Endothelial cell of umbilical vein (primary cell): ENCODE measurements around the gene FBN3. TPM values are rescaled to one million over a fixed set of nuclear protein-coding genes. Genes with fewer than 3 reads are reported as not detected.
"Not testable (repeated sequence)": the region's sequence is repeated elsewhere in the genome, so short reads cannot be mapped to it uniquely, and the experiment has no call there.

Experiments used
- BruUV-seq: library from RNA; stranded (reverse); fragments of 400-500 nt; replicated peaks from 2 replicates; lab custom pipeline; 2021; lab: Mats Ljungman, UMichigan
- CTCF ChIA-PET: fragments of 300-600, 350-600 bp; sonication (Branson Sonifier 250); formaldehyde crosslinking; loops from one replicate; lab custom pipeline; 2021; ENCODE audit warnings: antibody characterized with exemption, inconsistent platforms; lab: Charles Lee
- POLR2A ChIA-PET: fragments of 300-600, 350-600 bp; sonication (Branson Sonifier 250); formaldehyde crosslinking; loops from one replicate; lab custom pipeline; 2021; ENCODE audit warnings: antibody characterized with exemption, inconsistent platforms; lab: Charles Lee
- DNase-seq: peaks from one replicate; pipeline ENCODE4 v3.0.0-alpha.2; 2011; ENCODE audit warnings: low read depth, low spot score
- FAIRE-seq: peaks from 2 replicates; lab custom pipeline; 2011; peaks lifted over from hg19 to GRCh38; lab: Jason Lieb, UNC
- H2AFZ ChIP-seq: 2 replicates; pipeline ENCODE4 v1.6.0; 2012; ENCODE audit warnings: low read depth, low read length, control low read depth, inconsistent platforms
- H3K27ac ChIP-seq: 2 replicates; pipeline ENCODE4 v1.5.1; 2011; ENCODE audit warnings: low read depth, mild to moderate bottlenecking, control low read depth, low read length, moderate library complexity; ENCODE audit not compliant: insufficient read depth
- H3K27me3 ChIP-seq, 2 experiments: 2 replicates each; pipeline versions ENCODE4 v1.6.0 to v1.6.1; 2011; ENCODE audit warnings: low read length in 2 of 2, mixed read lengths in 1 of 2; ENCODE audit not compliant: control insufficient read depth in 2 of 2, insufficient read depth in 2 of 2
- H3K36me3 ChIP-seq, 2 experiments: 2 replicates in 1 of 2; 3 replicates in 1 of 2; pipeline ENCODE4 v1.5.1; 2011; ENCODE audit warnings: low read length in 2 of 2, mild to moderate bottlenecking in 1 of 2, moderate library complexity in 1 of 2; ENCODE audit not compliant: control insufficient read depth in 2 of 2, insufficient read depth in 2 of 2; ENCODE audit errors: extremely low read depth in 1 of 2
- H3K4me1 ChIP-seq: 3 replicates; pipeline ENCODE4 v1.5.1; 2011; ENCODE audit warnings: mild to moderate bottlenecking, low read length; ENCODE audit not compliant: control insufficient read depth, insufficient read depth; ENCODE audit errors: extremely low read depth
- H3K4me2 ChIP-seq: 2 replicates; pipeline ENCODE4 v1.6.1; 2011; ENCODE audit warnings: low read length, control low read depth, mixed read lengths; ENCODE audit not compliant: insufficient read depth
- H3K4me3 ChIP-seq, 3 experiments: fragments of 200-600 bp in 1 of 3; sonication (generic), shearing (Covaris generic) in 1 of 3; replicated peaks in 1 of 3; 2 replicates each; pipeline ENCODE4 v1.5.1; 2011 to 2016; ENCODE audit warnings: control low read depth in 3 of 3, low read length in 3 of 3, mild to moderate bottlenecking in 2 of 3, inconsistent platforms in 1 of 3, low read depth in 1 of 3, moderate library complexity in 1 of 3; ENCODE audit not compliant: insufficient read depth in 1 of 3
- H3K79me2 ChIP-seq: 2 replicates; pipeline ENCODE4 v1.6.0; 2012; ENCODE audit warnings: low read length, inconsistent platforms; ENCODE audit not compliant: control insufficient read depth, insufficient read depth
- H3K9ac ChIP-seq: replicated peaks from 2 replicates; pipeline ENCODE3; 2011; ENCODE audit warnings: low read length, control low read depth; ENCODE audit not compliant: insufficient read depth; ENCODE audit errors: extremely low read depth
- H3K9me1 ChIP-seq: replicated peaks from 3 replicates; pipeline ENCODE4 v1.6.0; 2011; ENCODE audit warnings: mild to moderate bottlenecking, low read length; ENCODE audit not compliant: control insufficient read depth, insufficient read depth; ENCODE audit errors: extremely low read depth
- H3K9me3 ChIP-seq: replicated peaks from 2 replicates; pipeline ENCODE4 v1.5.1; 2012; ENCODE audit warnings: low read length, inconsistent platforms; ENCODE audit not compliant: control insufficient read depth, insufficient read depth
- H4K20me1 ChIP-seq: replicated peaks from 2 replicates; pipeline ENCODE3; 2011; ENCODE audit warnings: mild to moderate bottlenecking, low read length; ENCODE audit not compliant: control insufficient read depth, insufficient read depth; ENCODE audit errors: extremely low read depth
- CTCF ChIP-seq, 2 donors: IDR thresholded peaks; 1 replicate in 1 of 2; 2 replicates in 1 of 2; pipeline ENCODE4 v1.5.1; 2011; ENCODE audit warnings: low read length in 2 of 2, mild to moderate bottlenecking in 2 of 2, moderate library complexity in 2 of 2, control low read depth in 1 of 2, inconsistent platforms in 1 of 2, low read depth in 1 of 2; ENCODE audit not compliant: insufficient read depth in 1 of 2; ENCODE audit errors: extremely low read depth in 1 of 2
- EZH2 ChIP-seq: IDR thresholded peaks from 2 replicates; pipeline ENCODE4 v1.6.1; 2012; ENCODE audit warnings: borderline replicate concordance, low read depth, mild to moderate bottlenecking, moderate library complexity, low read length, inconsistent platforms; ENCODE audit not compliant: severe bottlenecking
- FOS ChIP-seq: IDR thresholded peaks from 2 replicates; pipeline ENCODE4 v1.6.1; 2011; ENCODE audit warnings: mild to moderate bottlenecking, low read length, moderate library complexity, borderline replicate concordance; ENCODE audit not compliant: insufficient read depth
- GATA2 ChIP-seq: IDR thresholded peaks from 2 replicates; pipeline ENCODE4 v1.7.0; 2011; ENCODE audit warnings: low read depth, mild to moderate bottlenecking, moderate library complexity, mixed read lengths, low read length; ENCODE audit not compliant: insufficient read length, insufficient read depth
- JUN ChIP-seq: IDR thresholded peaks from 2 replicates; pipeline ENCODE4 v1.6.1; 2011; ENCODE audit warnings: borderline replicate concordance, low read depth; ENCODE audit not compliant: insufficient read length, insufficient read depth
- MAX ChIP-seq: IDR thresholded peaks from 2 replicates; pipeline ENCODE4 v1.6.1; 2011; ENCODE audit not compliant: insufficient read depth, insufficient read length
- MYC ChIP-seq: IDR thresholded peaks from one replicate; pipeline ENCODE4 v1.6.1; 2011; ENCODE audit warnings: mild to moderate bottlenecking, low read depth, low read length
- POLR2A ChIP-seq: IDR thresholded peaks from 2 replicates; pipeline ENCODE4 v1.6.1; 2012; ENCODE audit warnings: low read depth, mild to moderate bottlenecking, control low read depth, low read length
- POLR2AphosphoS5 ChIP-seq: IDR thresholded peaks from 2 replicates; pipeline ENCODE4 v1.6.1; 2012; ENCODE audit warnings: low read depth, mild to moderate bottlenecking, control low read depth, low read length, moderate library complexity; ENCODE audit not compliant: insufficient read depth
- dilution Hi-C: fragments of 300-500 bp; cut with MboI; formaldehyde crosslinking; loops from one replicate; pipeline ENCODE4 v1.15.0; 2019; ENCODE audit warnings: low sequenced_read_pairs; ENCODE audit not compliant: extremely low pct_ligation_motif_present
- intact Hi-C: fragments of 100-400 bp; cut with micrococcal nuclease; formaldehyde crosslinking; loops from one replicate; pipeline ENCODE4 v1.10.0; 2022
- polyA plus RNA-seq, 4 experiments: library from polyadenylated mRNA; depleted of rRNA in 3 of 4; stranded (reverse) in 3 of 4; unstranded in 1 of 4; fragments of >200 nt; gene quantifications; 2 replicates each; pipeline versions ENCODE4 v1.2.1 to v1.2.3, GENCODE V29; 2011 to 2012; ENCODE audit warnings: missing spikeins in 1 of 4
- total RNA-seq: library from RNA; stranded (reverse); gene quantifications from 2 replicates; pipeline ENCODE4 v1.2.3, GENCODE V29; 2021

The FBN3 gene
- total and polyA plus RNA-seq, 2 donors (not counting 3 experiments of a cell fraction or from before 2014, with no cell fraction given), result not detected

- TF ChIP-seq EZH2 (no peak), JUN (no peak), POLR2A (no peak), CTCF (IDR thresholded peaks at IDR 0.05; ENCODE audit: extremely low read depth in 1 of 2, insufficient read depth in 1 of 2, low read depth in 1 of 2, low read length in 2 of 2) (no peak), GATA2 (no peak), POLR2AphosphoS5 (no peak), MAX (no peak), MYC (no peak), FOS (no peak)
- ChIA-PET POLR2A (no interaction called here), CTCF (no interaction called here)
- Histone ChIP-seq H3K9me1 (no peaks in the 10 kb centered on the region), H3K9me3 (no peaks in the 10 kb centered on the region), H3K36me3 (no peaks in the 10 kb centered on the region), H3K9ac (no peak overlapping the region), H3K27ac (no peak overlapping the region), H4K20me1 (no peaks in the 10 kb centered on the region), H3K79me2 (no peaks in the 10 kb centered on the region), H2AFZ (no peak overlapping the region), H3K27me3 (peaks cover 0 to 4% of the 10 kb centered on the region in 2 experiments), H3K4me1 (no peaks in the 10 kb centered on the region), H3K4me2 (no peak overlapping the region), H3K4me3 (no peak overlapping the region)
- dilution Hi-C loops (no loop called here), intact Hi-C loops (no loop called here)
- BruUV-seq, result no TSS peak
- FAIRE-seq (no peak), DNase-seq (no peak)
Observed at GRCh38 chr19:8034178-8034525, 115.2 kb downstream of the FBN3 start.

GRCh38 chr19:8033287-8034177 lies 115.9 kb downstream of the FBN3 start:
- H3K9ac ChIP-seq, CTCF ChIA-PET, dilution Hi-C loops, POLR2A ChIA-PET, H2AFZ ChIP-seq, H3K4me3 ChIP-seq, H4K20me1 ChIP-seq, FAIRE-seq, intact Hi-C loops, H3K9me3 ChIP-seq, H3K4me1 ChIP-seq, H3K9me1 ChIP-seq, H3K27ac ChIP-seq, BruUV-seq, H3K27me3 ChIP-seq, DNase-seq, H3K36me3 ChIP-seq, H3K4me2 ChIP-seq, H3K79me2 ChIP-seq: not testable (repeated sequence)
